Renal pelvis (tissue), 12 donors: ENCODE data around the gene HSBP1L1. TPM values are rescaled to one million over a fixed set of nuclear protein-coding genes. Genes with fewer than 3 reads are reported as not detected.
A peak's percentile ranks its signal among the peaks of the same experiment; 100 is the strongest.

Experiments
- DNase-seq: peaks from one replicate; pipeline ENCODE4 v3.0.0-alpha.2; 2013
- long read RNA-seq, 16 experiments: transcript quantifications; one replicate each; lab custom pipeline, GENCODE V29; 2026
- polyA plus RNA-seq, 3 donors: library from polyadenylated mRNA; unstranded; fragments of 120-200 nt; gene quantifications; one replicate each; pipeline ENCODE4 v1.2.1, GENCODE V29; 2013; ENCODE audit not compliant: insufficient read length in 3 of 3

The HSBP1L1 gene
- polyA plus RNA-seq: 10 to 100 TPM; 19.9 to 30.9 (median 28.3) TPM
- long read RNA-seq, donor 1, transcript HSBP1L1-201 (4 exons, 771 nt): minor isoform, 8 of 25 reads
- long read RNA-seq, donor 1, transcript HSBP1L1-204 (1 exons, 775 nt): major isoform, 14 of 25 reads
- long read RNA-seq, donor 1, partial matches to known transcripts: 0 of 25 reads
- long read RNA-seq, donor 1, other reads (novel, unspliced or antisense): 0 of 25 reads
- long read RNA-seq, donor 2, transcript HSBP1L1-204 (1 exons, 775 nt): major isoform, 16 of 27 reads
- long read RNA-seq, donor 2, transcript HSBP1L1-201 (4 exons, 771 nt): minor isoform, 10 of 27 reads
- long read RNA-seq, donor 2, partial matches to known transcripts: 0 of 27 reads
- long read RNA-seq, donor 2, other reads (novel, unspliced or antisense): 0 of 27 reads
- long read RNA-seq, donor 3, transcript HSBP1L1-204 (1 exons, 775 nt): major isoform, 8 of 17 reads
- long read RNA-seq, donor 3, transcript HSBP1L1-201 (4 exons, 771 nt): minor isoform, 7 of 17 reads
- long read RNA-seq, donor 3, partial matches to known transcripts: 0 of 17 reads
- long read RNA-seq, donor 3, other reads (novel, unspliced or antisense): 0 of 17 reads
- long read RNA-seq, donor 4, transcript HSBP1L1-201 (4 exons, 771 nt): minor isoform, 9 of 205 reads
- long read RNA-seq, donor 4, transcript HSBP1L1-204 (1 exons, 775 nt): major isoform, 13 of 205 reads
- long read RNA-seq, donor 4, partial matches to known transcripts: 11 of 205 reads
- long read RNA-seq, donor 4, other reads (novel, unspliced or antisense): 167 of 205 reads
- long read RNA-seq, donor 5, partial matches to known transcripts: 0 of 9 reads
- long read RNA-seq, donor 5, other reads (novel, unspliced or antisense): 0 of 9 reads
- long read RNA-seq, donor 6, transcript HSBP1L1-204 (1 exons, 775 nt): major isoform, 32 of 229 reads
- long read RNA-seq, donor 6, partial matches to known transcripts: 175 of 229 reads
- long read RNA-seq, donor 6, other reads (novel, unspliced or antisense): 17 of 229 reads
- long read RNA-seq, donor 7, transcript HSBP1L1-204 (1 exons, 775 nt): major isoform, 19 of 174 reads
- long read RNA-seq, donor 7, transcript HSBP1L1-201 (4 exons, 771 nt): minor isoform, 6 of 174 reads
- long read RNA-seq, donor 7, partial matches to known transcripts: 21 of 174 reads
- long read RNA-seq, donor 7, other reads (novel, unspliced or antisense): 125 of 174 reads
- long read RNA-seq, donor 8, transcript HSBP1L1-204 (1 exons, 775 nt): major isoform, 6 of 7 reads
- long read RNA-seq, donor 8, partial matches to known transcripts: 0 of 7 reads
- long read RNA-seq, donor 8, other reads (novel, unspliced or antisense): 0 of 7 reads
- long read RNA-seq, donor 9, transcript HSBP1L1-201 (4 exons, 771 nt): minor isoform, 5 of 202 reads
- long read RNA-seq, donor 9, transcript HSBP1L1-204 (1 exons, 775 nt): major isoform, 15 of 202 reads
- long read RNA-seq, donor 9, partial matches to known transcripts: 11 of 202 reads
- long read RNA-seq, donor 9, other reads (novel, unspliced or antisense): 167 of 202 reads
- long read RNA-seq, donor 10, transcript HSBP1L1-204 (1 exons, 775 nt): major isoform, 17 of 26 reads
- long read RNA-seq, donor 10, transcript HSBP1L1-201 (4 exons, 771 nt): minor isoform, 6 of 26 reads
- long read RNA-seq, donor 10, partial matches to known transcripts: 0 of 26 reads
- long read RNA-seq, donor 10, other reads (novel, unspliced or antisense): 0 of 26 reads
- long read RNA-seq, donor 11, transcript HSBP1L1-204 (1 exons, 775 nt): major isoform, 9 of 16 reads
- long read RNA-seq, donor 11, partial matches to known transcripts: 0 of 16 reads
- long read RNA-seq, donor 11, other reads (novel, unspliced or antisense): 0 of 16 reads
- long read RNA-seq, donor 12, transcript HSBP1L1-201 (4 exons, 771 nt): minor isoform, 5 of 29 reads
- long read RNA-seq, donor 12, transcript HSBP1L1-204 (1 exons, 775 nt): major isoform, 20 of 29 reads
- long read RNA-seq, donor 12, partial matches to known transcripts: 0 of 29 reads
- long read RNA-seq, donor 12, other reads (novel, unspliced or antisense): 0 of 29 reads
- long read RNA-seq, donor 13, transcript HSBP1L1-201 (4 exons, 771 nt): minor isoform, 6 of 34 reads
- long read RNA-seq, donor 13, transcript HSBP1L1-204 (1 exons, 775 nt): major isoform, 24 of 34 reads
- long read RNA-seq, donor 13, partial matches to known transcripts: 0 of 34 reads
- long read RNA-seq, donor 13, other reads (novel, unspliced or antisense): 0 of 34 reads
- long read RNA-seq, donor 14: 0 reads
- long read RNA-seq, donor 15: 0 reads
- long read RNA-seq, donor 16, transcript HSBP1L1-204 (1 exons, 775 nt): major isoform, 17 of 29 reads
- long read RNA-seq, donor 16, transcript HSBP1L1-201 (4 exons, 771 nt): minor isoform, 5 of 29 reads
- long read RNA-seq, donor 16, partial matches to known transcripts: 0 of 29 reads
- long read RNA-seq, donor 16, other reads (novel, unspliced or antisense): 5 of 29 reads

- DNase-seq: peak; percentile 62
These were observed at the start of gene HSBP1L1 for GRCh38 chr18:79964330-79965118. Gene HSBP1L1, plus strand, starts transcription at chr18:79964643. Its CDS starts 93 bp downstream, at chr18:79964736.

- no peak for DNase-seq
These were observed 49.0 kb upstream of the HSBP1L1 start for GRCh38 chr18:79915161-79916127.

GRCh38 chr18:79916128-79916494 is 48.3 kb upstream of the HSBP1L1 start:
- no peak for DNase-seq

- DNase-seq: no peak
These were observed 47.8 kb upstream of the HSBP1L1 start for GRCh38 chr18:79916546-79917168.

GRCh38 chr18:79917169-79917852 is 47.1 kb upstream of the HSBP1L1 start:
- DNase-seq: no peak

GRCh38 chr18:79917853-79918614 is 46.4 kb upstream of the HSBP1L1 start:
- no peak for DNase-seq

GRCh38 chr18:79918615-79919011 is 45.8 kb upstream of the HSBP1L1 start:
- DNase-seq: no peak

GRCh38 chr18:79919089-79919488 is 45.4 kb upstream of the HSBP1L1 start:
- no peak for DNase-seq

- no peak for DNase-seq
These were observed 42.2 kb upstream of the HSBP1L1 start for GRCh38 chr18:79921984-79922965.

- no peak for DNase-seq
These were observed 41.5 kb upstream of the HSBP1L1 start for GRCh38 chr18:79922971-79923411.

GRCh38 chr18:79923896-79924585 is 40.4 kb upstream of the HSBP1L1 start:
- no peak for DNase-seq

GRCh38 chr18:79924814-79925731 is 39.4 kb upstream of the HSBP1L1 start:
- DNase-seq: peak; percentile 36
